H1 (cell line): Measurements from ENCODE around the gene HMOX2. TPM values are rescaled to one million over a fixed set of nuclear protein-coding genes. Genes with fewer than 3 reads are reported as not detected.

Experiments
- BCL11A ChIP-seq, 2 experiments: IDR thresholded peaks; one replicate each; pipeline ENCODE4 v1.6.1; 2011; ENCODE audit warnings: low read depth in 2 of 2, low read length in 2 of 2, mild to moderate bottlenecking in 2 of 2
- CBX5 ChIP-seq: fragments of 300-800, 300-1000 bp; sonication (generic); IDR thresholded peaks from 2 replicates; pipeline ENCODE4 v1.7.1; 2016; ENCODE audit warnings: antibody characterized with exemption, low read length, low read depth
- HDAC2 ChIP-seq, 2 experiments: fragments of 300-600 bp in 1 of 2; sonication (generic) in 1 of 2; IDR thresholded peaks; 2 replicates each; pipeline ENCODE4 v1.6.1; 2011 to 2012; ENCODE audit warnings: low read depth in 2 of 2, low read length in 2 of 2, mild to moderate bottlenecking in 2 of 2, moderate library complexity in 2 of 2, borderline replicate concordance in 1 of 2, inconsistent platforms in 1 of 2
- JUN ChIP-seq: IDR thresholded peaks from 2 replicates; pipeline ENCODE4 v1.6.1; 2011; ENCODE audit warnings: low read depth, mild to moderate bottlenecking, improper control_type of control experiment, low read length
- PHF8 ChIP-seq: fragments of 200-600 bp; sonication (generic); conservative IDR thresholded peaks from 2 replicates; pipeline ENCODE4 v1.7.1; 2012; ENCODE audit warnings: low read depth, mild to moderate bottlenecking, inconsistent platforms, low read length, moderate library complexity
- POLR2A ChIP-seq, 2 experiments: IDR thresholded peaks; 1 replicate in 1 of 2; 2 replicates in 1 of 2; pipeline ENCODE4 v1.6.1; 2011; ENCODE audit warnings: low read depth in 2 of 2, low read length in 2 of 2, mild to moderate bottlenecking in 2 of 2; ENCODE audit errors: control extremely low read depth in 1 of 2
- POU5F1 ChIP-seq: IDR thresholded peaks from 2 replicates; pipeline ENCODE4 v1.6.1; 2011; ENCODE audit warnings: low read depth, mild to moderate bottlenecking, low read length, moderate library complexity
- RAD21 ChIP-seq, 2 experiments: IDR thresholded peaks in 1 of 2; conservative IDR thresholded peaks in 1 of 2; 2 replicates each; pipeline ENCODE4 v1.6.1; 2011; ENCODE audit warnings: low read depth in 2 of 2, low read length in 2 of 2, improper control_type of control experiment in 1 of 2, inconsistent platforms in 1 of 2, mild to moderate bottlenecking in 1 of 2, moderate library complexity in 1 of 2
- SP4 ChIP-seq: IDR thresholded peaks from 2 replicates; pipeline ENCODE4 v1.6.1; 2012; ENCODE audit warnings: low read length, inconsistent platforms
- SRF ChIP-seq: IDR thresholded peaks from 2 replicates; pipeline ENCODE4 v1.6.1; 2011; ENCODE audit warnings: mild to moderate bottlenecking, low read depth, low read length, moderate library complexity
- TCF12 ChIP-seq: IDR thresholded peaks from 2 replicates; pipeline ENCODE4 v1.6.1; 2011; ENCODE audit warnings: low read depth, mild to moderate bottlenecking, low read length
- polyA plus RNA-seq, 7 experiments: library from polyadenylated mRNA; depleted of rRNA in 3 of 7; stranded (reverse) in 5 of 7; unstranded in 2 of 7; fragments of >200 nt in 5 of 7; fragments of 200-250 nt in 2 of 7; gene quantifications; 1 replicate in 5 of 7; 2 replicates in 1 of 7; 4 replicates in 1 of 7; pipeline versions ENCODE4 v1.2.1 to v1.2.3, GENCODE V29; 2011 to 2013; ENCODE audit warnings: missing spikeins in 2 of 7, mixed read lengths in 2 of 7
- total RNA-seq: library from RNA; stranded (reverse); fragmentation: NEBNext Ultra II Directional; extraction: Animal tissue kit (Norgen Biotek cat#: 25700); gene quantifications from 2 replicates; pipeline ENCODE4 v1.2.1, GENCODE V29; 2021
- TF ChIP-seq, protein P1 (sequence below): fragments of 300-600 bp; sonication (generic); IDR thresholded peaks from 2 replicates; pipeline ENCODE4 v1.7.1; 2012; ENCODE audit warnings: low read length, moderate library complexity, mild to moderate bottlenecking, inconsistent platforms; ENCODE audit not compliant: insufficient replicate concordance

HMOX2 gene
- total and polyA plus RNA-seq, 2 of the 8 experiments (the other 6 are each of a cell fraction or from before 2014, with no cell fraction given), result 36.5 to 48.4 TPM

DNA sequence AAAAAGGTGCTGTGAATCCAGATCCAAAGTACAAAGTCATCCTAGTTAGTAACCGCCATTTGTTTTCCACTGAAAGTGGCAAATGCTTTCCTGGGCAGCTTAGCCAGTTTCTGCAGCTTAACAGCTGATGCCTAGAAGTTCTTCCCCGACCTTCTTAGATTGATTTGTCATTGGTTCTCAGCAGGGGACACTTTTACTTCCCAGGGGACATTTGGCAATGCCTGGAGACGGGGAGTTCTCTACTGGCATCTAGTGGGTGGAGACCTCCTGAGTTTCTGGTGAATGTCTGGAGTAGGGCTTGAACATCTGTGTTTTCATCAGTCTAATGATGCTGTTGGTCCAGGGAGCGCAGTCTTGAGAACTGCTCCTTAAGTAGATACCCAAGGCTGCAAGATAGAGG is 43.0 kb upstream of the HMOX2 start (continued):
- TF ChIP-seq, protein P1, sequence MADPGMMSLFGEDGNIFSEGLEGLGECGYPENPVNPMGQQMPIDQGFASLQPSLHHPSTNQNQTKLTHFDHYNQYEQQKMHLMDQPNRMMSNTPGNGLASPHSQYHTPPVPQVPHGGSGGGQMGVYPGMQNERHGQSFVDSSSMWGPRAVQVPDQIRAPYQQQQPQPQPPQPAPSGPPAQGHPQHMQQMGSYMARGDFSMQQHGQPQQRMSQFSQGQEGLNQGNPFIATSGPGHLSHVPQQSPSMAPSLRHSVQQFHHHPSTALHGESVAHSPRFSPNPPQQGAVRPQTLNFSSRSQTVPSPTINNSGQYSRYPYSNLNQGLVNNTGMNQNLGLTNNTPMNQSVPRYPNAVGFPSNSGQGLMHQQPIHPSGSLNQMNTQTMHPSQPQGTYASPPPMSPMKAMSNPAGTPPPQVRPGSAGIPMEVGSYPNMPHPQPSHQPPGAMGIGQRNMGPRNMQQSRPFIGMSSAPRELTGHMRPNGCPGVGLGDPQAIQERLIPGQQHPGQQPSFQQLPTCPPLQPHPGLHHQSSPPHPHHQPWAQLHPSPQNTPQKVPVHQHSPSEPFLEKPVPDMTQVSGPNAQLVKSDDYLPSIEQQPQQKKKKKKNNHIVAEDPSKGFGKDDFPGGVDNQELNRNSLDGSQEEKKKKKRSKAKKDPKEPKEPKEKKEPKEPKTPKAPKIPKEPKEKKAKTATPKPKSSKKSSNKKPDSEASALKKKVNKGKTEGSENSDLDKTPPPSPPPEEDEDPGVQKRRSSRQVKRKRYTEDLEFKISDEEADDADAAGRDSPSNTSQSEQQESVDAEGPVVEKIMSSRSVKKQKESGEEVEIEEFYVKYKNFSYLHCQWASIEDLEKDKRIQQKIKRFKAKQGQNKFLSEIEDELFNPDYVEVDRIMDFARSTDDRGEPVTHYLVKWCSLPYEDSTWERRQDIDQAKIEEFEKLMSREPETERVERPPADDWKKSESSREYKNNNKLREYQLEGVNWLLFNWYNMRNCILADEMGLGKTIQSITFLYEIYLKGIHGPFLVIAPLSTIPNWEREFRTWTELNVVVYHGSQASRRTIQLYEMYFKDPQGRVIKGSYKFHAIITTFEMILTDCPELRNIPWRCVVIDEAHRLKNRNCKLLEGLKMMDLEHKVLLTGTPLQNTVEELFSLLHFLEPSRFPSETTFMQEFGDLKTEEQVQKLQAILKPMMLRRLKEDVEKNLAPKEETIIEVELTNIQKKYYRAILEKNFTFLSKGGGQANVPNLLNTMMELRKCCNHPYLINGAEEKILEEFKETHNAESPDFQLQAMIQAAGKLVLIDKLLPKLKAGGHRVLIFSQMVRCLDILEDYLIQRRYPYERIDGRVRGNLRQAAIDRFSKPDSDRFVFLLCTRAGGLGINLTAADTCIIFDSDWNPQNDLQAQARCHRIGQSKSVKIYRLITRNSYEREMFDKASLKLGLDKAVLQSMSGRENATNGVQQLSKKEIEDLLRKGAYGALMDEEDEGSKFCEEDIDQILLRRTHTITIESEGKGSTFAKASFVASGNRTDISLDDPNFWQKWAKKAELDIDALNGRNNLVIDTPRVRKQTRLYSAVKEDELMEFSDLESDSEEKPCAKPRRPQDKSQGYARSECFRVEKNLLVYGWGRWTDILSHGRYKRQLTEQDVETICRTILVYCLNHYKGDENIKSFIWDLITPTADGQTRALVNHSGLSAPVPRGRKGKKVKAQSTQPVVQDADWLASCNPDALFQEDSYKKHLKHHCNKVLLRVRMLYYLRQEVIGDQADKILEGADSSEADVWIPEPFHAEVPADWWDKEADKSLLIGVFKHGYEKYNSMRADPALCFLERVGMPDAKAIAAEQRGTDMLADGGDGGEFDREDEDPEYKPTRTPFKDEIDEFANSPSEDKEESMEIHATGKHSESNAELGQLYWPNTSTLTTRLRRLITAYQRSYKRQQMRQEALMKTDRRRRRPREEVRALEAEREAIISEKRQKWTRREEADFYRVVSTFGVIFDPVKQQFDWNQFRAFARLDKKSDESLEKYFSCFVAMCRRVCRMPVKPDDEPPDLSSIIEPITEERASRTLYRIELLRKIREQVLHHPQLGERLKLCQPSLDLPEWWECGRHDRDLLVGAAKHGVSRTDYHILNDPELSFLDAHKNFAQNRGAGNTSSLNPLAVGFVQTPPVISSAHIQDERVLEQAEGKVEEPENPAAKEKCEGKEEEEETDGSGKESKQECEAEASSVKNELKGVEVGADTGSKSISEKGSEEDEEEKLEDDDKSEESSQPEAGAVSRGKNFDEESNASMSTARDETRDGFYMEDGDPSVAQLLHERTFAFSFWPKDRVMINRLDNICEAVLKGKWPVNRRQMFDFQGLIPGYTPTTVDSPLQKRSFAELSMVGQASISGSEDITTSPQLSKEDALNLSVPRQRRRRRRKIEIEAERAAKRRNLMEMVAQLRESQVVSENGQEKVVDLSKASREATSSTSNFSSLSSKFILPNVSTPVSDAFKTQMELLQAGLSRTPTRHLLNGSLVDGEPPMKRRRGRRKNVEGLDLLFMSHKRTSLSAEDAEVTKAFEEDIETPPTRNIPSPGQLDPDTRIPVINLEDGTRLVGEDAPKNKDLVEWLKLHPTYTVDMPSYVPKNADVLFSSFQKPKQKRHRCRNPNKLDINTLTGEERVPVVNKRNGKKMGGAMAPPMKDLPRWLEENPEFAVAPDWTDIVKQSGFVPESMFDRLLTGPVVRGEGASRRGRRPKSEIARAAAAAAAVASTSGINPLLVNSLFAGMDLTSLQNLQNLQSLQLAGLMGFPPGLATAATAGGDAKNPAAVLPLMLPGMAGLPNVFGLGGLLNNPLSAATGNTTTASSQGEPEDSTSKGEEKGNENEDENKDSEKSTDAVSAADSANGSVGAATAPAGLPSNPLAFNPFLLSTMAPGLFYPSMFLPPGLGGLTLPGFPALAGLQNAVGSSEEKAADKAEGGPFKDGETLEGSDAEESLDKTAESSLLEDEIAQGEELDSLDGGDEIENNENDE, result no peak
- TF ChIP-seq SP4, result no peak
- no peak for TF ChIP-seq HDAC2 (IDR thresholded peaks at IDR 0.05; ENCODE audit: borderline replicate concordance in 1 of 2, low read depth in 2 of 2, low read length in 2 of 2)
- TF ChIP-seq POU5F1, result no peak
- TF ChIP-seq RAD21 (IDR thresholded peaks at IDR 0.05 in 1 of 2, conservative IDR thresholded peaks at IDR 0.05 in 1 of 2; ENCODE audit: low read depth in 2 of 2, low read length in 2 of 2), result no peak
- no peak for TF ChIP-seq SRF
- no peak for TF ChIP-seq PHF8
- no peak for TF ChIP-seq POLR2A (IDR thresholded peaks at IDR 0.05; ENCODE audit: control extremely low read depth in 1 of 2, low read depth in 2 of 2, low read length in 2 of 2)
- no peak for TF ChIP-seq TCF12
- TF ChIP-seq JUN, result no peak
- no peak for TF ChIP-seq BCL11A (IDR thresholded peaks at IDR 0.05; ENCODE audit: low read depth in 2 of 2, low read length in 2 of 2)
- TF ChIP-seq CBX5, result no peak
